HG02610 (cell line): ENCODE results near the gene BMPR1B.

ENCODE experiments used
- ATAC-seq: cut with Tn5 transposase; IDR thresholded peaks from one replicate; pipeline ENCODE4 v1.9.1; 2021; ENCODE audit warnings: mild to moderate bottlenecking, moderate library complexity; ENCODE audit not compliant: unreplicated experiment

The BMPR1B gene

GRCh38 chr4:95178938-95179337 is 421.2 kb downstream of the BMPR1B start:
- no peak for ATAC-seq

GRCh38 chr4:95180531-95181242 is 422.9 kb downstream of the BMPR1B start:
- ATAC-seq = no peak

GRCh38 chr4:95181243-95181995 is 423.7 kb downstream of the BMPR1B start:
- no peak for ATAC-seq

GRCh38 chr4:95181996-95182306 is 424.2 kb downstream of the BMPR1B start:
- ATAC-seq = no peak

GRCh38 chr4:95183656-95184408 is 426.1 kb downstream of the BMPR1B start:
- no peak for ATAC-seq

GRCh38 chr4:95186666-95187065 is 428.9 kb downstream of the BMPR1B start:
- no peak for ATAC-seq

- ATAC-seq = no peak
These were observed 431.1 kb downstream of the BMPR1B start for GRCh38 chr4:95188701-95189370.

- no peak for ATAC-seq
These were observed 433.1 kb downstream of the BMPR1B start for GRCh38 chr4:95190751-95191436.

GRCh38 chr4:95191537-95191936 is 433.8 kb downstream of the BMPR1B start:
- no peak for ATAC-seq

- no peak for ATAC-seq
These were observed 435.9 kb downstream of the BMPR1B start for GRCh38 chr4:95193391-95194224.

- no peak for ATAC-seq
These were observed 439.6 kb downstream of the BMPR1B start for GRCh38 chr4:95197353-95197752.

- ATAC-seq = no peak
These were observed 441.2 kb downstream of the BMPR1B start for GRCh38 chr4:95198961-95199360.

- ATAC-seq = no peak
These were observed 446.6 kb downstream of the BMPR1B start for GRCh38 chr4:95204267-95204844.

- no peak for ATAC-seq
These were observed 447.1 kb downstream of the BMPR1B start for GRCh38 chr4:95204873-95205272.
